Anterior cingulate cortex (tissue), 58 donors: Measurements from ENCODE around the gene CYP4A22.
"Not testable (repeated sequence)": the region's sequence is repeated elsewhere in the genome, so short reads cannot be mapped to it uniquely, and the experiment has no call there.

ENCODE experiments used
- DNase-seq, 58 donors: peaks; one replicate each; lab custom pipeline; 2025; lab: John Stamatoyannopoulos, UW

CYP4A22 gene

DNA sequence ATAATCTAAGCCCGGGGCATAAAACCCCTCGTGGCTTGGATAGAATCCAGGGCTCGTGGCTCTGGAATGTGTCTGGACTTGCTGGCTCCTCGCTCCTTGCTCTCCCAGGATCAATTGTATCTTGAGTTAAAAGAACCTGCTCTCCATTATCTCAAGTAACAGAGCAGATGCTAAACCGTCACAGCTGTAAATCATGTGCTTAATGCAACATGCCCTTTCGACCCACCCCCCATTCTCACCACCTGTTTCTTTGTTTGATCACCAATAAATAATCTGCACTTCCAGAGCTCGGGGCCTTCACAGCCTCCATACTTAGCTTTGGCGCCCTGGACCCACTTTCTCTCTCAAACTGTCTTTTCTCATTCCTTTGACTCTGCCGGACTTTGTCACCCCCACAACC, 11.9 kb downstream of the CYP4A22 start:
- not testable (repeated sequence) for DNase-seq

DNA sequence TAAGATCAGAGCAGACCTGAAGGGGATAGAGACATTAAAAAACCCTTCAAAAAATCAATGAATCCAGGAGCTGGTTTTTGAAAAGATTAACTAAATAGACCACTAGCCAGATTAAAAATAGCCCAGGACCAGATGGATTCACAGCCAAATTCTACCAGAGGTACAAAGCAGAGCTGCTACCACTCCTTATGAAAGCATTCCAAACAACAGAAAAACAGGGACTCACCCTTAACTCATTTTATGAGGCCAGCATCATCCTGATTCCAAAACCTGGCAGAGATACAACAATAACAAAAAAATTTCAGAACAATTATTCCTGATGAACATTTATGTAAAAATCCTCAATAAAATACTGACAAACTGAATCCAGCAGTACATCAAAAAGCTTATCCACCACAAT, 19.2 kb downstream of the CYP4A22 start:
- not testable (repeated sequence) for DNase-seq

DNA sequence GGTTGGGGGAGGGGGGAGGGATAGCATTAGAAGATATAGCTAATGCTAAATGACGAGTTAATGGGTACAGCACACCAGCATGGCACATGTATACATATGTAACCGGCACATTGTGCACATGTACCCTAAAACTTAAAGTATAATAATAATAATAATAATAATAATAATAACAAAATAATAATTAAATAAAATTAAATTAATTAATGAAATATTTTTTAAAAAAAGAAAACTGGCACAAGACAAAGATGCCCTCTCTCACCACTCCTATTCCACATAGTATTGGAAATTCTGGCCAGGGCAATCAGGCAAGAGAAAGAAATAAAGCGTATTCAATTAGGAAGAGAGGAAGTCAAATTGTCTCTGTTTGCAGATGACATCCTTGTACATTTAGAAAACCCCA, 20.7 kb downstream of the CYP4A22 start:
- DNase-seq: not testable (repeated sequence)

DNA sequence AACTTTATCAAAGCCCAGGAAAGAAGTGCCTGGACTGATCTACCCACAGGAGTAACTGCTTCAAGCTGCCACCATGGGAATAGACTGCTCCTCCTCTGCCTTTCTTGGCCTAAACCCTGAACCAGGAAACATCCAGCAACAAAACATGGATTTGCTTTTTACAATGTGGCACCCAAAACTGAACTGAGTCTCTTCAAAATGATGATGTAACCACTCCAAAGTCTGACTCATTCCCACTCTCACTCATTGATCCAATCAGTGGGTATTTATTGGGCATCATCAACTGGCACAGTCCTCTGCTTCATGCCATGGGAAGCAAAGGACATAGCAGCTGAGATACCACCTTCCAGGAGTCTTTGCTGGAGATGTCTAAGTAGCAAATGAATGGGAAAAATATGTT, 23.5 kb downstream of the CYP4A22 start:
- DNase-seq: no peak

DNA sequence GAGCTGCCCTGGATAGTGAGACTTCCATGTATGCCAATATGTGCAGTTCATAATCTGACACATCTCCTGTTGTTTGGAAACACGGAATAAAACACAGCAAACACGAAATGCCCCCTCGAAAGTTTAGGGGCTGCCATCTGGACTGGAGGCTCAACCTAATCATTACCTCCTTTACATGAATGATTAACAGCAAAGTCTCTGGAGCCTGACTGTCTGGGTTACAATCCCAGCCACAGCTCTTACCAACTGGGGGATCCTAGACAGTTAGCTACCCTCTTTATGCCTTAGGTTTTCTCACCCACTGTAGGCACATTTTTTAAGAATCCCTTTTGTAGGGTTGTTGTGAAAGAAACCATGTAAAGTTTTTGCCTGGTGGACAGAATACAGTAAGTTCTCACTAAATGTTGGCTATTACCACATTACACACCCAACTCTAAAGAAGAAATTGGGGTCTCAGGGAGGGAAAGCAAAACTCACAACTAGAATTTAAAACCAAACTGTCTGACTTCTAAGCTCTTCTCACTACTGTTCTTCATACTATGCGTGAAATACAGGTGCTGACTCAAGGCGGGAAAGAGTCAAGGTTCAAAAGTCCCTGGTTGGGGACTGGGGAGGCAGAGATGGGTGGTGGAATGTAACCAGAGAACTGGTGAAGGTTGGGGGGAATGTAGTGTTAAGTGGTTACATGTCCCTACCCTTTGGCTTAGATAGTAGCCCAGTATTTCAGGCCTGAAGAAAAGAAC, 24.2 kb downstream of the CYP4A22 start:
- DNase-seq: no peak

DNA sequence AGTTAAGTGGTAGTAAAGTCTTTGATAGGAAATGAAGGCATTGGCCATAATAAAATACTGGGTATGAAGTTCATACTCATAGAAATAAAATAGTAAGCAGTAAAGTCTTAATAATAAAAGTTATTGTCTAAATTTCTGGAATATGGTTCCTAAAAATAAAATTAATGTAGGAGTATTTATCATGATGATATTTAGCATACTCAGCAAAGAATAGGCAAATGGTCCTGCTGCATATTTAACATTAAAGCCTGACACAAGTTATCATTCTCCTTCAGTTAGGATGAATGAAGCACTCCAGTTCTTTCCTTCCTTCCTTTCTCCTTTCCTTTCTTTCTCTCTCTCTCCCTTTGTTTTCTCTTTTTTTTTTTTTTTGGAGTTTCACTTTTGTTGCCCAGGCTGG, 27.3 kb downstream of the CYP4A22 start:
- no peak for DNase-seq

DNA sequence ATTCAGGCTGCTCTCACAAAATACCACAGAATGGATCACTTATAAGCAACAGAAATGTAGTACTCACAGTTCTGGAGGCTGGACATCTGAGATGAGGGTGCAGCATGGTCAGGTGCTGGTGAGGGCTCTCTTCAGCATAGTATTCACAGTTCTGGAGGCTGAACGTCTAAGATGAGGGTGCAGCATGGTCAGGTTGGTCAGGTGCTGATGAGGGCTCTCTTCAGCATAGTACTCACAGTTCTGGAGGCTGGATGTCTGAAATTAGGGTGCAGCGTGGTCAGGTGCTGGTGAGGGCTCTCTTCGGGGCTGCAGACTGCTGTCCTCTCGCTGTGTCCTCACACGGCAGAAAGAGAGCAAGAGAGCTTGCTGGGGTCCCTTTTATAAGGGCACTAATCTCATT, 35.5 kb downstream of the CYP4A22 start:
- DNase-seq: no peak

DNA sequence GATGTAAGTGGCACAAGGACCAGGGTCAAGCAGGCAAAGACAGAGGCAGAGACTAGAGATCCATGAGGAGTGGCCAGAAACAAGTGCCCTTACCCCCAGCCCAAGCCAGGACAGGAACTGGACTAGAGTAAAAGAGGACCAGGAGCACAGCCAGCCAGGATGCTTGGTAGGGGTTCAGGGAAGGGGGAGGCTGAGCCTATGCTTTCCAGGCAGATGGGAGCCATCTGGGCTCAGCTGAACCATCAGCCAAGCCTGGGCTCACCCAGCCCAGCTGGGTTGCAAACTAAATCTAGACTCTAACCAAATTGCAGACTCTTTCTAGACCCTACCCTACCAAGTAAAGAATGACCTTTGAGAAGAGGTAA, 37.4 kb downstream of the CYP4A22 start:
- DNase-seq: no peak

DNA sequence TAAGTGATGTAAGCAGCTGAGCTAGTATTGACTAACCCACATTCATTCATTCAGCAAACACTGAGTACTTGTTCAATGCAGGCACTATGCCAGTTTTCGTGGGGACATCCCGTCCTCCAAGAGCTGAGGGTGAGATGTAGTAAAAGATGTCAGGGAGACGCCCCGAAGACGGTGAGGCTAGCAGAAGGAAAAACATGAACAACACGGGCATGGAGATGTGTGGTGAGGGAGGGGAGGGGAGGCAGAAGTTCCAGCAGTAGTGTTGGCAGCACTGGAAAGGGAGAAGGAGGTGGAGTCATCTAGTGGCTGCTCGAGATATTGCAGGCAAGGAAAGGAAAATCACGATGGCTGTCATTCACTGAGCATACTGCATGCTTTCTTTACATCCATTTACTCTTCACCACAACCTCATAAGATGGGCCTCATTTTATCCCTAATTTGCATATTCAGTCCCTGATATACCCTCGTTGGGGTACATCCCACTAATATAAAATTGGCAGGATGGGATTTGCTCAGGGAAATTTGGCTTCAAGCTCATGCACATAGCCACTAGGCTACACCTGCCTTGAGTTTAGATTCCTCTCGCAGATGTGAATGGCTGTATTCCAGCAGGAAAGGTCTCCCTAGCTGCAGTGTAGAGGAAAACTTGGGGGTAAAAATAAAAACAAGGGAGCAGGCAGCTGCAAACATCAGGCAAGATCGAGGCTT, 38.1 kb downstream of the CYP4A22 start:
- peak in 47 of 58 donors; percentile 14 to 74 (median 38) for DNase-seq

DNA sequence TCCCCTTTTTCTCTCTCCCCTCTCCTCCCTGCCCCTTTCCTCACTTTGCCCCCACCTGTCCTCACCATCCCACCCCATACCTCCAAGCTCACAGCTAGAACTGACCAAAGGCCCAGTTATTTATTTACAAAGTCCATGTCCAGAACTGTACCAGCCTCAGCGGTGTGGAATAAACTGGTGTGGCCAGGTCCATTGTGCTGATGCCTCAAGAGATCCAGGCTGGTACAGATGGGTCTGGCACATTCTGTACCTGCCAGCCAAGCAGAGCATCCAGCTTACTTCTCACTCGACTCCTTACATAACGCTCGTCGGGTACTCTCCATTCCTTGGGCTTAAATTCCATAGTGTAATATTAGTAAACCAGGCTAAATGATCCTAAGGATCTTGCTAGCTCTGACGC, 40.8 kb downstream of the CYP4A22 start:
- DNase-seq: peak in 1 of 58 donors; percentile 13

DNA sequence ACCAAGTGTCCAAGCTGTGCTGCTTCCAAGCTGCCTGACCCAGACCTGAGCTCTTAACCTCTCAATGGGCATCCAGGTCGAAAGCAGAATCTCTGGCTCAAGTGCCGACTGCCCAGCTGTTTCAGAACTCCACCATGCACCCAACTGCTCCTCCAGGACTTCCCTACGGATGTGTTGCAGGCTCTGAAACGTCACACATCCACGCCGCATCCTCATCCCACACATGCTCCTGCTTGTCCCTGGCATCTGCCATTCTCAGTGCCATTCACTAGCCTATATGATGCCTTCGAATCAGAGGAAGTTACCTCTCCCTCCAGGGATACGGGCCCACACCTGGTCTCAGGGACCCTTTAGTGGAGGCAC, 41.4 kb downstream of the CYP4A22 start:
- DNase-seq: no peak

DNA sequence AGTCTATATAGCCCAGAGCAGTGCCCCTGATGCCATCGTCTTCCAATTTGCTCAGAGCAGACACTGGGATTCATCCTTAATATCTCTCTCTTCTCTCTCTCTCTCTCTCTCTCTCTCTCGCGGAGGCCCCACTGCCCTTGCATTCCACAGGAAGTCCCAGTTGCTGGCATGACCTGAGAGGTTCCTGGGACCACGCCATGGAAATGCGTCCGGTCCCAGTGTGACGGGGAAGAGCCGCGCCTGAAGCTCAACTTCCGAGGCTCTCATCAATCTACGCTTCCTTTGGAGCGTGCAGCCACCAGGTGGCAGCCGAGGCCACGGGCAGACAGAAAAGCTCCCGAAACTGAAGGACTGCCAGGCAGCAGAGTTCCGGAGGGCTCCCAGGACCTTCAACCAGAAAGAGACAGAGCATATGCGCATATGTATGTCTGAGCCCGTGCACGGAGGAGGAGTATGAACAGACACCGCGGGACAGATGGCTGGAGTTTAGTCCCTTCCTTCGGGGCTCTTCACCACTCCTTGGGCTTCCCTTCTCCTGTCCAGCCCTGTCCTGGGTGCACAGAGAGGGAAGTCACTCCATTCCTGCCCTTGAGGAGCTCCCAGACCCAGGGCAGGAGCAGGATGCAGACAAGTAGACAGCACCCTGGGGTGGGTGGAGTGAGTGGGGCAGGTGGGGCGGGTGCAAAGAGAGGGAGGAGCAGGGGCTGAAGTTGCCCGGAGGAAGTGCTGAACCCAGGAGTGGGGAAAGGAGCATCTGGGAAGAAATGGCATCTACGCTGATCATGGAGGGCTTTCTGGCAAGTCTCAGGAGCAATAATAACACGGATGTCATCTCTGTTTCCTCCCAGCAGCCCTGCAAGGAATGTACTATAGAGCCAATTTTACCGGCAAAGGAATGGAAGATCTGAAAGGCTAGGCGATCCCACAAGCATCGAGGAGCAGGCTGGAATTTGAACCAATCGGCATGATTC, 42.1 kb downstream of the CYP4A22 start:
- DNase-seq: peak in 57 of 58 donors; percentile 23 to 91 (median 68)

DNA sequence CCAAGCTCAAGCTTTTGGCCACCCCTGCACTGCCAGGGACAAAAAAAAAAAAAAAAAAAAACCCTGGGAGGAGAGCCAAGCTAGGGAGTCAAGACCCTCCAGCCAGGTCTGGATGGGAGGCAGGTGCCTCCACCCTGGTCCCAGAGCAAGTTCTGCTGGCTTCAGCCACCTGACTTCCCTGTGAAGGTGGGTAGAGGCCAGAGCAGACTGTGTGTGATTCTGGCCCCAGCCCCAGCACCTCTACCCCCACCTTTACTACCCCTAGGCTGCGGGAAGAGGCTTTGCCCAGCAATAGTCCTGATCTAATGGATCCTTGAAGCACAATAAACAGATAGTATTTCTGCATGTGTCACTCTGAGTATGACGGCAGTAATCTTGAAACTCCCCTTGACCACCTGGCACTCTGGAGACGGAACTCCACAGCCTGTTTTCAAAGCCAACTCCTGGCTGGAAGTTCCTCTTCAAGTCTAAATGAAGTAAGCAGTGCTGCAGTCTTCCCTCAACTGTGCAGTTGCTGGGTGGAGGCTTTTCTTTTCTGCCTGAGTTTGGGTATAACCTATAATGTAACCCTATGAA, 42.8 kb downstream of the CYP4A22 start:
- DNase-seq: no peak

DNA sequence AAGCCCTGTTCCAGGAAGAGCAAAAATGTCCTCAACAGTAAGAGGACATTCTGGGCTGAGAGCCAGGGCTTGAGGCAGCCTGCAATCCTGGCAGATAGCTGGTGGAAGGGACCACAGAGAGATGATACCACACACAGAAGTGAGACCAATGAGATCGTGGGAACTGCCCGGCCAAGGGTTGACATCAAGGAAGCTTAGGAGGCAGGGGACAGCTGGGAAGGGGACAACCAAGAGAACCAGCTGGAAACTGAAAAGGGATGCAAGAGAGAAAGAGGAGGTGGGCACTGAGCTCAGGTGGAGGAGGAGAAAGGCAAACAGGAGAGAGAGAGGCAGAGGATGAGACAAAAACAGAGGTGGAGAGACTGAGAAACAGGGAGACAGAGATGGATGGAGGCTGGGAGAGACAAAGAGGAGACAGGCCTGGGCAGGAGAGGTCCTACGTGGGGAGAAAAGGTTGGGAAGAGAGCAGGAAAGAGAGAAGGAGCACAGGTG, 43.4 kb downstream of the CYP4A22 start:
- no peak for DNase-seq

DNA sequence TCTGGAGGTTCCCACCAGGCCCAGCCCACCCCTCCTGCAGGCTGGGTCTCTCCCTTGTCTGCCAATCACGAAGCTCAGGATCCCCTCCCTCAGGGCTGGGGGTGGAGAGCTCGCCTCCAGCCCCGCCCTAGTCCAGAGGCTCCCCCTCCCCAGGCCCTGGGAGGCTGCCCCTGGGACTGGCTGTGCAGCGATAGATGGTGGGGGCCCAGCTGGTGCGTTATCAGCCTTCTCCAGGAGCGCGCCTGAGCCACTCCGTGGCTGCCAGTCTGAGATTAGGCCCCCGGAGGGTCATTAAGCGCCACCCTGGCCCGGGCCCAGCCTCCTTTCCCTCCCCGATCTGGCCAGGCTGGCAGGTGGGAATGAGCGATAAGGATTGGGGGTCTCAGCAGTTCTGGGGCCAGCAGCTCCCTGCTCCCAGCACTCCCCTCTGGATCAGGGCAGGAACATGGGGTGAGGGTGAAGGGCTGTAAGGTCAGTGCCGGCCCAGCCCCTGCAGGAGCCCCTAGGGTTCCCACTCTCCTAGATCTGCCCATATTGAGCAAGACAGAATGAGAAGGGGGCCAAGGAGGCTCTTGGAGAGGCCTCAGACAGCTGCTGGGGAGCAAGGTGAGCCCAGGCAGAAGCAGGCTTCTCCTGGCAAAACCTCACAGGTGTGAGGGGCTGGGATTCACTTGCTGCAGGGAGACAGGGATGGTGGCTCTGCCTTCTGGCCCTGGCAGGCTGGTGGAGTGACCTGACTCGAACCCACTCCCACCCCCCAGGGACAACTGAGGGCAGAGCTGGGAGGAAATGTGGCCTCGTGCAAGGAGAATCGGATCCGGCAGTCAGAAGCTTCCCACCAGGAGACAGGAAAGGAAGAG, 44.1 kb downstream of the CYP4A22 start:
- DNase-seq: no peak

DNA sequence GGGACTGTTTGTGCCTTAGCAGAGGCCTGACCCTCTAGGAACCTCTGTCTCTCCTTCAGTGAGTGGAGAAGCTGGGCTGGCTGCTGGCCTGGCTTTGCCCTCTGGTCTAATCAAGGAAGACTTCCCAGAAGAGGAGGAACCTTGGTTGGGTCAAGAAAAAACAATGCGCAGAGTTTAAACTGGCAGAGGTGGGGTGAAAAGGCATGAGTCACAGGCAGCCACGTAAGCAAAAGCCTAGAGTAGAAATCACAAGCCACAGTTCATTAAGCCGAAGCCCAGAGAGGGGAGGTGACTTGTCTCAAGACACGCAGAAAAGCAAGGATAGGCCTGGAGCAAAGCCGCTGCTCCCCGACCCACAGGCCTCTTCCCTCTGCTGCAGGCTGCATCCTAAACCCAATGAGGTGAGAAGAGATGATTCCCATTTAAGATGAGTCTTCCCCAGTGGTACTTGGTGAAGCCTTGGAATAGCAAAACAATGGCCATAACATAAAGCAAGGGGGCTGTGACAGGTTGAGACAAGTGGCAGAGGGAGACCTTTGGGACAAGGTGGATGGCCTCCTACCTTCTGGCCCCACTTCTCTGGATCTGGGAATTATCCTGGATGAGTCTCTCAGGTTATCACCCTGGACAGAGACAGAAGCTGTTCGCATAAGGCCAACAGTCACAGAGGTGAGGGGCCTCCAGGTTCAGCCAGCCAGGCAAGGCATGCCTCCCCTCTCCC, 44.9 kb downstream of the CYP4A22 start:
- no peak for DNase-seq

DNA sequence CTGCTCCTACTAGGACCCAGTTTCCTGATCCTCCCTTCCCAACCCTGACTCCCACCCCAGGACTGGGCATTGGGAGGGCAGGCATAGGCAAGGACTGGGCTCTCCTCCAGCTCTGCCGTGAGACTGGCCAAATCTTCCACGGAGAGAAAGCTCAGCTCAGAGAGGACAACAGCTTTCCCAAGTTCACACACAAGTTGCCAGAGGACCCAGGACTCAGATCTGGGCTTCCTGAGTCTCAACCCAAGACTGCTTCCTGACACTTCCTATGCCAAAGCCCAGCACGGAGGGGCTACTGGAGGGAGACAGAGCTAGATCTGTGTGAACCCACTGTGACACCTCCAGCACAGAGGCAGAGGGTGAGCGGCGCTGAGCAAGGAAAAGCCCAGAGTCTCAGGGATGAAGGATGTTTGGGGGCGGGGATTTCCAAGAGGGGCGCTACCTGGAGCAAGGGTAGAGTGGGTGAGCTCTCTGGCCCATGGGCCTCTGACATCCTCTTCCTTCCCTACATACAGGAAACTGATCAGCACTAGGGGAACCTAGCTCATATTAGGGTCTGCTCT, 45.5 kb downstream of the CYP4A22 start:
- DNase-seq: peak in 4 of 58 donors; percentile 10 to 21 (median 14)

DNA sequence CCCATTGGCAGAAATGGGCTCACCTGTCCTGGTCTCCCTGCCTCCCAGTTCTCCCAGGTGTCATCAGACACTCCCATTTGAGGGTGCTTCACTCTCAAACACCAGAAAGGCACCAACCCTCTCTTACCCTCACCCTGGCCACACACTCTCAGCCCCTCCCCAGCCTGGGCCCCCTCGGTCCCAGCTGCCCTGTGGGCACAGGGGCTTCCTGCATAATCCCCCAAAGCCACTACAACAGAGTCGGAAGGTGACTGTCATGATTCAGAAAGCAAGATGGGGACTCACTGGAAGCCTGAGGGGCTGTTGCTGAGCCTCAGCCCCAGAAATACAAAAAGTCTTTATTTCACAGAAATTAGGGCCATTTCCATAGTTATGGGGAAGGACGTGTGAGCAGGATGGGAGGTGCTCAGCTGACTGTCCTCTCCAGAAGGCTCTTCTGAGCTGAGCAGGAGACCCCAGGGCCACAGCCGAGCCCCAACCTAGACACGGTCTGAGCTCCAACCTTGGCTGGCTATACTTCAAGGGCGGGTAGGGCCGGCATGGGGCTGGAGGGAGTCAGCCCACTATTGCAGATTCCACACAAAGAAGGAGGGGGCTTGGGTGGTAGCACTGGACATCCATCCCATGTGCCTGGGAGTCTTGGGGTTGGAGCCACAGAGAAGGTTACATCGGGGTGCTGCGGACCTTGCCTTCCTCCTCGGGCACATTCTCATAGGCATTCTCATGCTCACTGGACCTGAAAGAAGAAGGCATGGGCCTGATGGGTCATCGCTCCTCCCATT, 46.3 kb downstream of the CYP4A22 start:
- no peak for DNase-seq
